B cell (primary cell): ENCODE measurements around the gene KHK. TPM values are rescaled to one million over a fixed set of nuclear protein-coding genes. Genes with fewer than 3 reads are reported as not detected.

Experiments
- ATAC-seq: fragments of 200-7000 bp; cut with Tn5 transposase; one replicate; pipeline ENCODE4 v1.10.0; 2021; ENCODE audit warnings: low read depth, mild to moderate bottlenecking, moderate number of reproducible peaks, moderate library complexity
- CTCF ChIA-PET: fragments of 350-600 bp; sonication (Branson Sonifier 250); formaldehyde crosslinking; loops from one replicate; lab custom pipeline; 2021; ENCODE audit warnings: antibody characterized with exemption, inconsistent platforms; lab: Charles Lee
- POLR2A ChIA-PET: fragments of 350-600 bp; sonication (Branson Sonifier 250); formaldehyde crosslinking; loops from one replicate; lab custom pipeline; 2021; ENCODE audit warnings: antibody characterized with exemption; lab: Charles Lee
- DNase-seq: peaks from one replicate; pipeline ENCODE4 v3.0.0; 2013
- H2AFZ ChIP-seq: 2 replicates; pipeline ENCODE4 v1.6.1; 2012; ENCODE audit warnings: mild to moderate bottlenecking, low read depth, low read length; ENCODE audit not compliant: insufficient read depth, poor library complexity, severe bottlenecking
- H3K27ac ChIP-seq, 2 donors: 1 replicate in 1 of 2; 2 replicates in 1 of 2; pipeline ENCODE4 v1.5.1; 2012 to 2013; ENCODE audit warnings: low read length in 2 of 2, mild to moderate bottlenecking in 2 of 2, moderate library complexity in 1 of 2
- H3K27me3 ChIP-seq, 4 experiments: fragments of 200-600 bp in 1 of 4; sonication (generic) in 1 of 4; replicated peaks in 1 of 4; 1 replicate in 2 of 4; 2 replicates in 2 of 4; pipeline versions ENCODE4 v1.6.1 to v1.7.0; 2013 to 2016; ENCODE audit warnings: low read length in 3 of 4, mild to moderate bottlenecking in 2 of 4, mixed read lengths in 1 of 4, moderate library complexity in 1 of 4; ENCODE audit not compliant: insufficient read depth in 4 of 4, control insufficient read depth in 3 of 4; ENCODE audit errors: control extremely low read depth in 1 of 4
- H3K36me3 ChIP-seq, 2 experiments: replicated peaks in 1 of 2; 1 replicate in 1 of 2; 2 replicates in 1 of 2; pipeline versions ENCODE4 v1.6.1 to v1.7.1; 2013; ENCODE audit warnings: low read length in 1 of 2; ENCODE audit not compliant: insufficient read depth in 2 of 2, control insufficient read depth in 1 of 2; ENCODE audit errors: control extremely low read depth in 1 of 2, extremely low read depth in 1 of 2
- H3K4me1 ChIP-seq, 2 donors: fragments of 200-600 bp in 1 of 2; sonication (generic) in 1 of 2; 1 replicate in 1 of 2; 2 replicates in 1 of 2; pipeline versions ENCODE4 v1.5.1 to v1.6.1; 2013 to 2017; ENCODE audit warnings: low read length in 2 of 2; ENCODE audit not compliant: control insufficient read depth in 2 of 2, insufficient read depth in 2 of 2
- H3K4me2 ChIP-seq: replicated peaks from 2 replicates; pipeline ENCODE3; 2012; ENCODE audit warnings: mild to moderate bottlenecking, low read depth, low read length; ENCODE audit not compliant: poor library complexity, severe bottlenecking
- H3K4me3 ChIP-seq, 5 experiments: fragments of 200-600 bp in 1 of 5; sonication (generic) in 1 of 5; 1 replicate in 3 of 5; 2 replicates in 2 of 5; pipeline versions ENCODE4 v1.5.1 to v1.7.0; 2011 to 2016; ENCODE audit warnings: low read length in 4 of 5, mild to moderate bottlenecking in 4 of 5, low read depth in 2 of 5, control low read depth in 1 of 5, moderate library complexity in 1 of 5; ENCODE audit not compliant: insufficient read depth in 1 of 5; ENCODE audit errors: control extremely low read depth in 1 of 5, extremely low read depth in 1 of 5
- H3K79me2 ChIP-seq: fragments of 200-600 bp; sonication (generic); one replicate; pipeline ENCODE4 v1.6.0; 2016; ENCODE audit warnings: low read length; ENCODE audit not compliant: control insufficient read depth, insufficient read depth
- H3K9ac ChIP-seq: fragments of 200-600 bp; sonication (generic); 2 replicates; pipeline ENCODE4 v1.6.1; 2017; ENCODE audit warnings: mild to moderate bottlenecking, low read length, moderate library complexity
- H3K9me3 ChIP-seq, 3 donors: one replicate each; pipeline versions ENCODE4 v1.6.1 to v1.7.1; 2013; ENCODE audit warnings: low read length in 2 of 3; ENCODE audit not compliant: control insufficient read depth in 2 of 3, insufficient read depth in 1 of 3; ENCODE audit errors: control extremely low read depth in 1 of 3
- H4K20me1 ChIP-seq: 2 replicates; pipeline ENCODE4 v1.6.0; 2012; ENCODE audit warnings: mild to moderate bottlenecking, low read length; ENCODE audit not compliant: insufficient read depth, control insufficient read depth, poor library complexity, severe bottlenecking
- H3K27ac Mint-ChIP-seq: one replicate; pipeline ENCODE4 v1.8.0; 2021; ENCODE audit warnings: mixed read lengths
- H3K27me3 Mint-ChIP-seq: one replicate; pipeline ENCODE4 v1.8.0; 2021; ENCODE audit warnings: mixed read lengths
- H3K4me1 Mint-ChIP-seq: one replicate; pipeline ENCODE4 v1.8.0; 2021; ENCODE audit warnings: mixed read lengths
- H3K4me3 Mint-ChIP-seq: one replicate; pipeline ENCODE4 v1.8.0; 2021; ENCODE audit warnings: mixed read lengths
- H3K9me3 Mint-ChIP-seq: one replicate; pipeline ENCODE4 v1.8.0; 2022; ENCODE audit warnings: mixed read lengths; ENCODE audit not compliant: insufficient read depth
- CTCF ChIP-seq: fragments of 200-600 bp; IDR thresholded peaks from one replicate; pipeline ENCODE4 v1.8.0; 2022; ENCODE audit warnings: antibody characterized with exemption, mild to moderate bottlenecking
- EZH2 ChIP-seq: IDR thresholded peaks from 2 replicates; pipeline ENCODE4 v1.6.1; 2012; ENCODE audit warnings: borderline replicate concordance, low read depth, mild to moderate bottlenecking, moderate library complexity, low read length; ENCODE audit not compliant: insufficient read depth, poor library complexity, severe bottlenecking
- WGBS: methylation state at CpG from one replicate; pipeline ENCODE4 v1.1.5; 2013; ENCODE audit warnings: missing lambda C conversion rate; ENCODE audit not compliant: insufficient coverage; 5-methylcytosine and 5-hydroxymethylcytosine counted together
- intact Hi-C: fragments of 100-400 bp; cut with micrococcal nuclease; formaldehyde crosslinking; loops from one replicate; pipeline ENCODE4 v1.10.0; 2022
- polyA plus RNA-seq: library from polyadenylated mRNA; depleted of rRNA; stranded (reverse); fragments of >200 nt; gene quantifications from 2 replicates; pipeline ENCODE4 v1.2.3, GENCODE V29; 2012
- total RNA-seq, 2 donors: library from RNA; stranded (reverse); fragments of 120-200 nt in 1 of 2; gene quantifications; 1 replicate in 1 of 2; 2 replicates in 1 of 2; pipeline versions ENCODE4 v1.2.3 to v1.2.4, GENCODE V29; 2013 to 2022

The KHK gene
- total and polyA plus RNA-seq, 2 donors (not counting 1 experiment from before 2014, with no cell fraction given), result 3.3 to 4.0 TPM

DNA sequence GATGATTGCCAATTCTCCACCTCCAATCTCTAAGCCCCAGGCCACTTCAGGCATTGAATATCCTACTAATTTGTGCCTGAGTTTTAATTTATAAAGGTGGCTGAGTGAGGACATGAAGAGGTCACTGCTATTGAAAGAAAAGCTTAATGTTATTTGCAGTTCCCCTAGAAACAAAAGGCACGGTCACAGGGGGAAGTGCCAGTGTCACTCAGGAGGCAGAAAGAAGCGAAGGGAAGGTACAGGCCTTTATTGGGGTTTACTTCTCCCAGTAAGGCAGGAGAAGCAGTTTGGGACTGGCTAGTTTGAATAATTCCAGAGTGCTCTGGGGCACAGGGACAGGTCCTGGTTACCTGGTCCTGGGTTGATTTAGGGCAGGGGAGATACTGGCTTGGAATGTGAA, 35.3 kb downstream of the KHK start:
- intact Hi-C loops, result no loop called here
- POLR2A ChIA-PET, result no interaction called here
- Mint-ChIP-seq H3K4me3 (peak overlapping the region; percentile 93), H3K4me1 (peaks cover 18% of the 10 kb centered on the region), H3K9me3 (no peaks in the 10 kb centered on the region), H3K27ac (no peak overlapping the region), H3K27me3 (peaks cover 39% of the 10 kb centered on the region)
- Histone ChIP-seq H3K27me3 (peaks cover 0 to 26% (median 12%) of the 10 kb centered on the region in 4 experiments), H3K27ac (no peak overlapping the region), H3K4me1 (peaks cover 21 to 24% of the 10 kb centered on the region in 2 donors), H3K9me3 (peaks cover 0 to 9% (median 0%) of the 10 kb centered on the region in 3 donors), H4K20me1 (no peaks in the 10 kb centered on the region), H2AFZ (no peak overlapping the region), H3K36me3 (no peaks in the 10 kb centered on the region), H3K4me2 (no peak overlapping the region), H3K79me2 (no peaks in the 10 kb centered on the region), H3K9ac (no peak overlapping the region), H3K4me3 (no peak overlapping the region)
- TF ChIP-seq CTCF, result no peak
- TF ChIP-seq EZH2, result no peak
- ATAC-seq (no peak), DNase-seq (no peak)
- WGBS, result 83% methylated on average over 2 of the region's 2 CpGs
- CTCF ChIA-PET, result no interaction called here

DNA sequence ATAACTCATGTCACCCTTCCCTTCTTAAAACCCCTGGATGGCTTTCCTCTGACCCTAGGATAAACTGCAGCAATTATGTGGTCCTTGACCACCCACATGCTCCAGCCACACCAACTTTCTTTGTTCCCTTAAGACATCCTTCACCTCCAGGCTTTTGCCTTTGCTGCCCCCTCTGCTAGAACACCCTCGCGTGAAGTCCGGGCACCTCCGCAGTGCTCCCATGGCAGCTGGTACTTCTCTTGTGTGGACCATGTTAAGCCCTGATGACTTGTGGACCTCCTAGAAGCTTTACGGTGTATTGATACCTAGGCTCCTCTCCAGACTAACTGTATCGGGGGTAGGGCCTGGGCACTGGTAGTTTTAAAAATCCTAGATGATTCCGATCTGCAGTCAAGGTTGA, 36.2 kb downstream of the KHK start:
- H3K27me3 ChIP-seq, result peaks cover 0 to 24% (median 12%) of the 10 kb centered on the region in 4 experiments
- DNase-seq (no peak), ATAC-seq (no peak)
- no peaks in the 10 kb centered on the region for H3K79me2 ChIP-seq
- peaks cover 34% of the 10 kb centered on the region for H3K27me3 Mint-ChIP-seq
- peaks cover 21 to 24% of the 10 kb centered on the region in 2 donors for H3K4me1 ChIP-seq
- H3K36me3 ChIP-seq, result no peaks in the 10 kb centered on the region
- H3K9me3 Mint-ChIP-seq, result no peaks in the 10 kb centered on the region
- 96% methylated on average over 4 of the region's 7 CpGs for WGBS
- peak overlapping the region; percentile 87 for H3K27ac Mint-ChIP-seq
- H4K20me1 ChIP-seq, result no peaks in the 10 kb centered on the region
- H3K9me3 ChIP-seq, result peaks cover 0 to 9% (median 0%) of the 10 kb centered on the region in 3 donors
- peak overlapping the region; percentile 86 for H3K4me2 ChIP-seq
- no peak for TF ChIP-seq EZH2
- no peak for TF ChIP-seq CTCF
- H3K9ac ChIP-seq, result peak overlapping the region; percentile 78
- CTCF ChIA-PET, result interaction anchor here (1.0 to 2.9 kb wide), 3 partner anchors 11 to 161 kb away, joined by 4 to 19 read pairs (median 5); partner anchors contain the start of gene PREB
- peak overlapping the region; percentile 96 for H2AFZ ChIP-seq
- H3K27ac ChIP-seq, result no peak overlapping the region
- H3K4me1 Mint-ChIP-seq, result peaks cover 18% of the 10 kb centered on the region
- H3K4me3 ChIP-seq, result peak overlapping the region in 1 of 5 experiments; percentile 68
- intact Hi-C loops, result loop anchor here (1.0 kb wide), 2 partner anchors 12 to 36 kb away; partner anchors contain the start of genes KHK and PREB
- H3K4me3 Mint-ChIP-seq, result peak overlapping the region; percentile 93
- POLR2A ChIA-PET, result interaction anchor here (0.6 to 2.2 kb wide), 4 partner anchors 10 to 248 kb away, joined by 3 to 29 read pairs (median 4); partner anchors contain the start of genes ATRAID, PREB, SLC5A6 and SNX17
